HepG2 (cell line): ENCODE results near the gene AFF4. TPM values are rescaled to one million over a fixed set of nuclear protein-coding genes. Genes with fewer than 3 reads are reported as not detected.
A peak's percentile ranks its signal among the peaks of the same experiment; 100 is the strongest.

Source experiments
- AKAP8 ChIP-seq: sonication (generic); formaldehyde crosslinking; IDR thresholded peaks from 2 replicates; pipeline ENCODE4 v1.5.1; 2020; ENCODE audit warnings: mild to moderate bottlenecking, missing genetic modification reagents
- ATF1 ChIP-seq: IDR thresholded peaks from 2 replicates; pipeline ENCODE4 v1.6.1; 2016; ENCODE audit warnings: mild to moderate bottlenecking, control low read depth
- BORCS8-MEF2B ChIP-seq: sonication (generic); formaldehyde crosslinking; IDR thresholded peaks from 2 replicates; pipeline ENCODE4 v1.8.0; 2022; ENCODE audit warnings: mild to moderate bottlenecking, missing genetic modification reagents
- EHMT2 ChIP-seq: fragments of 200-600 bp; sonication (generic); IDR thresholded peaks from 2 replicates; pipeline ENCODE4 v1.7.0; 2017; ENCODE audit warnings: antibody characterized with exemption, low read depth, low read length, borderline replicate concordance
- ETV5 ChIP-seq: IDR thresholded peaks from 2 replicates; pipeline ENCODE4 v1.6.1; 2018; ENCODE audit warnings: missing biosample characterization, missing genetic modification reagents, inconsistent platforms, borderline replicate concordance
- GLMP ChIP-seq: sonication (generic); formaldehyde crosslinking; IDR thresholded peaks from 2 replicates; pipeline ENCODE4 v1.9.0; 2021; ENCODE audit warnings: missing genetic modification reagents, mild to moderate bottlenecking, borderline replicate concordance
- MXD1 ChIP-seq: sonication (generic); formaldehyde crosslinking; IDR thresholded peaks from 2 replicates; pipeline ENCODE4 v1.4.0; 2020; ENCODE audit warnings: mild to moderate bottlenecking, missing genetic modification reagents
- PHF20 ChIP-seq: sonication (generic); formaldehyde crosslinking; IDR thresholded peaks from 2 replicates; pipeline ENCODE4 v1.5.0; 2020; ENCODE audit warnings: mild to moderate bottlenecking, missing genetic modification reagents
- POGZ ChIP-seq: sonication (generic); formaldehyde crosslinking; IDR thresholded peaks from 2 replicates; pipeline ENCODE4 v1.4.0; 2020; ENCODE audit warnings: mild to moderate bottlenecking, missing genetic modification reagents
- RCOR2 ChIP-seq: IDR thresholded peaks from 2 replicates; pipeline ENCODE4 v1.6.1; 2016; ENCODE audit warnings: missing biosample characterization, missing genetic modification reagents
- RELA ChIP-seq: sonication (generic); formaldehyde crosslinking; IDR thresholded peaks from 2 replicates; pipeline ENCODE4 v1.4.0; 2020; ENCODE audit warnings: missing genetic modification reagents
- SOX13 ChIP-seq, 3 experiments: fragments of 450-650 bp in 1 of 3; sonication (generic) in 1 of 3; formaldehyde crosslinking in 1 of 3; IDR thresholded peaks in 2 of 3; conservative IDR thresholded peaks in 1 of 3; 2 replicates each; pipeline versions ENCODE4 v1.5.0 to v1.6.1; 2016 to 2020; ENCODE audit warnings: antibody characterized with exemption in 1 of 3, mild to moderate bottlenecking in 1 of 3, missing compliant biosample characterization in 1 of 3, missing genetic modification reagents in 1 of 3, moderate library complexity in 1 of 3
- TERF1 ChIP-seq: sonication (generic); formaldehyde crosslinking; IDR thresholded peaks from 2 replicates; pipeline ENCODE4 v1.8.0; 2022; ENCODE audit warnings: mild to moderate bottlenecking, missing genetic modification reagents, moderate library complexity
- TFDP1 ChIP-seq: IDR thresholded peaks from 2 replicates; pipeline ENCODE4 v1.6.1; 2016; ENCODE audit warnings: missing compliant biosample characterization, missing genetic modification reagents, borderline replicate concordance
- WIZ ChIP-seq: sonication (generic); formaldehyde crosslinking; IDR thresholded peaks from 2 replicates; pipeline ENCODE4 v1.5.1; 2020; ENCODE audit warnings: mild to moderate bottlenecking, missing genetic modification reagents
- ZBTB10 ChIP-seq: sonication (generic); formaldehyde crosslinking; IDR thresholded peaks from 2 replicates; pipeline ENCODE4 v1.4.0; 2020; ENCODE audit warnings: missing genetic modification reagents, borderline replicate concordance
- ZBTB8A ChIP-seq: sonication (generic); formaldehyde crosslinking; IDR thresholded peaks from 2 replicates; pipeline ENCODE4 v1.4.0; 2020; ENCODE audit warnings: mild to moderate bottlenecking, low read depth, missing genetic modification reagents, borderline replicate concordance
- ZMAT5 ChIP-seq: sonication (generic); formaldehyde crosslinking; IDR thresholded peaks from 2 replicates; pipeline ENCODE4 v1.5.0; 2020; ENCODE audit warnings: mild to moderate bottlenecking, low read depth, missing genetic modification reagents, borderline replicate concordance
- ZNF354B ChIP-seq: sonication (generic); formaldehyde crosslinking; IDR thresholded peaks from 2 replicates; pipeline ENCODE4 v1.8.0; 2022; ENCODE audit warnings: mild to moderate bottlenecking, missing genetic modification reagents
- ZNF577 ChIP-seq: sonication (generic); formaldehyde crosslinking; IDR thresholded peaks from 2 replicates; pipeline ENCODE4 v1.4.0; 2020; ENCODE audit warnings: mild to moderate bottlenecking, low read depth, missing genetic modification reagents, borderline replicate concordance
- ZNF607 ChIP-seq: sonication (generic); formaldehyde crosslinking; IDR thresholded peaks from 2 replicates; pipeline ENCODE4 v1.5.1; 2020; ENCODE audit warnings: missing genetic modification reagents, mild to moderate bottlenecking, borderline replicate concordance
- polyA plus RNA-seq, 8 experiments: library from polyadenylated mRNA; depleted of rRNA in 3 of 8; stranded (reverse) in 7 of 8; unstranded in 1 of 8; fragments of >200 nt; fragmentation: Illumina TruSeq in 4 of 8; extraction: Trizol in 4 of 8; gene quantifications; 2 replicates each; pipeline versions ENCODE4 v1.2.1 to v1.2.3, GENCODE V29; 2011 to 2016; ENCODE audit warnings: low read depth in 4 of 8, missing spikeins in 1 of 8, mixed read lengths in 1 of 8; ENCODE audit not compliant: insufficient read depth in 1 of 8
- total RNA-seq, 5 experiments: library from RNA; depleted of rRNA; stranded (reverse); fragments of >200 nt; fragmentation: Illumina TruSeq; extraction: Trizol; gene quantifications; 2 replicates each; pipeline ENCODE4 v1.2.3, GENCODE V29; 2016; ENCODE audit warnings: low read depth in 1 of 5

The AFF4 gene
- total and polyA plus RNA-seq, 2 of the 13 experiments (the other 11 are each of a cell fraction or from before 2014, with no cell fraction given): 22.1 to 25.5 TPM

GRCh38 chr5:132840313-132840712 lies 123.1 kb downstream of the AFF4 start (continued):
- TF ChIP-seq ZBTB10 (CRISPR knock-in tag) (no peak), ZNF607 (CRISPR knock-in tag) (no peak), ZNF577 (CRISPR knock-in tag) (no peak), PHF20 (no peak), POGZ (CRISPR knock-in tag) (no peak), SOX13 (IDR thresholded peaks at IDR 0.05) (no peak), SOX13 (CRISPR knock-in tag; conservative IDR thresholded peaks at IDR 0.05 in 1 of 2, IDR thresholded peaks at IDR 0.05 in 1 of 2) (no peak), WIZ (CRISPR knock-in tag) (no peak), RELA (no peak), ETV5 (CRISPR knock-in tag) (no peak), TERF1 (CRISPR knock-in tag) (no peak), BORCS8-MEF2B (CRISPR knock-in tag) (no peak), ZNF354B (CRISPR knock-in tag) (no peak), EHMT2 (peak; percentile 15; the same call in 1 of the 2 replicates), TFDP1 (CRISPR knock-in tag) (no peak), MXD1 (CRISPR knock-in tag) (no peak), GLMP (CRISPR knock-in tag) (no peak), ZBTB8A (no peak), AKAP8 (CRISPR knock-in tag) (no peak), ZMAT5 (no peak), ATF1 (0 out of 2 replicates have a peak, but pooled peaks have one; percentile 9), RCOR2 (CRISPR knock-in tag) (no peak)
